Measurements from ENCODE around the gene TMUB2. TPM values are rescaled to one million over a fixed set of nuclear protein-coding genes. Genes with fewer than 3 reads are reported as not detected.

Gene TMUB2
- total RNA-seq, 2 donors from 2014 or later, result 26.6 to 39.6 TPM

DNA sequence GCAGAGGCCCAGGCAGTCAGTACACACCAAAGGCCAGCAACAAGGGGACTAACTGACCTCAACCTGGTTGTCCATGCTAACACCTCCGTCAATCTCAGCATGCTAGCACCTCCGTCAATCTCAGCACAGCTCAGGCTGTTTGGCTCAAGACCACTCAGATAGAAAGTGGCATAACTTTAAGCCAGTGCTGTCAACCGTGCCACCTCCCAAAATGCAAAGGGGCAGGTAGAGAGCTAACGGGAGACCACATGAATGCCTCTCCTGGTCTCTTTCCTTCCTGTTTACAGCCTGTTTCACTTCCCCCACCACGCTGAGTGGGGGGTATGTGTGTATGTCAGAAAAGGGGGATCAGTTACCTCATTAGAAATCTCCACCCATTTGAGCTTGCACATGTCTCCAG lies 29.4 kb downstream of the TMUB2 start:
- Mint-ChIP-seq H3K4me3 (peak overlapping the region; percentile 84), H3K9me3 (no peaks in the 10 kb centered on the region), H3K27me3 (no peaks in the 10 kb centered on the region), H3K27ac (peak overlapping the region; percentile 73), H3K4me1 (peaks cover 23% of the 10 kb centered on the region), H3K36me3 (ENCODE audit: low read depth) (peaks cover 65% of the 10 kb centered on the region)
- ATAC-seq (replicated peaks), result no peak

- no peaks in the 10 kb centered on the region for H3K9me3 Mint-ChIP-seq
Observed at GRCh38 chr17:44216694-44217093, 29.9 kb downstream of the TMUB2 start.

DNA sequence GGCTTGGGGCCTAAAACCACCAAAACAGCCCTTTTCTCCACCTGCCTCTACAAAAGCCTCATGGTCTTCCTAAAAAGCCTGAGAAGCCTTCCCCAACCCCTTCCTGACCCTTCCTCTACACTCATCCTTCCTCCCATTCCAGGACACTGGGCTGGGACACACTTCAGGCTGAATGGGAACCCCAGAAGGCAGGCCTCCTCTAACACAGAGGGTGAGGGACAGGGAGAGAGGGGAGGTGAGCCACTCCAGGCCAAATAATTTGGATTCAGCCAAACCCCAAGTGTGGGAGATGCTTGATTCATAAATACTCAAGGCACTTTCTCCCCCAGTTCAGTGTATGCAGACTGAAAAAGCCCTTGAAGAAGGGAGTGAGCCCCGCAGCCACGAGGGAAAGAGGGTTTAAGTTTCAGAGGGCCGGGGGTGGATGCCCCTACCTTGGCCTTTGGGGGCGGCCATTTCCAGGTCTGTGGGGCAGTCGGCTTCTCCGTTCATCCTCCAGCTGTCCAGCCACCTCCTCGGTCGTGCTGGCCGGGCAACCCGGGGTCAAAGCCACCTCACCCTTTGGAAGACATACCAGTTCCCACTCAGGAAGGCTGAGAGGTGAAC lies 31.1 kb downstream of the TMUB2 start:
- H3K4me1 Mint-ChIP-seq, result peaks cover 23% of the 10 kb centered on the region
- peaks cover 53% of the 10 kb centered on the region for H3K36me3 Mint-ChIP-seq (ENCODE audit: low read depth)
- H3K9me3 Mint-ChIP-seq, result no peaks in the 10 kb centered on the region
- ATAC-seq (replicated peaks), result no peak
- peak overlapping the region; percentile 84 for H3K4me3 Mint-ChIP-seq
- no peaks in the 10 kb centered on the region for H3K27me3 Mint-ChIP-seq
- peak overlapping the region; percentile 74 for H3K27ac Mint-ChIP-seq

More at GRCh38 chr17:44216694-44217093, 29.9 kb downstream of the TMUB2 start:
- no peak for ATAC-seq (replicated peaks)
- Mint-ChIP-seq H3K27ac (peak overlapping the region; percentile 74), H3K4me1 (peaks cover 23% of the 10 kb centered on the region), H3K27me3 (no peaks in the 10 kb centered on the region), H3K36me3 (ENCODE audit: low read depth) (peaks cover 60% of the 10 kb centered on the region), H3K4me3 (peak overlapping the region; percentile 84)

DNA sequence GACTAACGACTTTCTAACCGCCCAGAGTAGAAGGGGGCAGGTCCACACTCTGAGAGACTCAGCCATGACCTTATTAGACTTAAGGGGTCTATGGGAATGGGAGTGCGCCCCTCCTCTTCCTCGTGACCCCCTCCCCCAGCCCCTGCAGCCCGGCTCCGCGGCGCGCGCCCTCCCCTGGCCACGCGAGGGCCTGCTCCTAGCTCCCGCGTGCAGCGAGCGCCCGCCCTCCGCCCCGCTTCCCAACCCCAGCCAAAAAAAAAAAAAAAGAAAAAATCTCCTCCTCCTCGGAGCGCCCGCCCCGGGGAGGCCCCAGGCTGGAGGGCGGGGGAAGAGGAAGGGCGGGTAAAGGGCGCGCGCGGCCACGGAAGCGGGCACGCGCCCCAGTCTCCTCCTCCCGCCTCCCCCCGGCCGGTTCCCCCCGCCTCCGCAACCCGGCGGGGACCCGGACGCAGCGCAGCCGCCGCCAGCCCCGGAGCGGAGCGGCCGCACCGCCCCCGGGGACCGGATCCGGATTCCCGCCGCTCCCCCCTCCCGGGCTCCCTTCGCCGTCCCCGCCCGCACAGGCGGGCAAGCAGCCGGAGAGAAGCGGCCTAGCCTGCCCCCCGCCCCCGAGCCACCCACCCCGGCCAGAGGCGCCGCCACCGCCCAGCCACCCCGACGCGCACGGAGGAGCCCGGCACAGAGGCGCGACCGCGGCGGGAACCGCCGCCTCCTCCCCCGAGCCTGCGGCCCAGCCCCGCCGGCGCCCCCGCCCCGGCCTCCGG lies 31.8 kb downstream of the TMUB2 start:
- H3K4me3 Mint-ChIP-seq, result peak overlapping the region; percentile 84
- ATAC-seq (replicated peaks), result peak; percentile 68
- peaks cover 21% of the 10 kb centered on the region for H3K4me1 Mint-ChIP-seq

DNA sequence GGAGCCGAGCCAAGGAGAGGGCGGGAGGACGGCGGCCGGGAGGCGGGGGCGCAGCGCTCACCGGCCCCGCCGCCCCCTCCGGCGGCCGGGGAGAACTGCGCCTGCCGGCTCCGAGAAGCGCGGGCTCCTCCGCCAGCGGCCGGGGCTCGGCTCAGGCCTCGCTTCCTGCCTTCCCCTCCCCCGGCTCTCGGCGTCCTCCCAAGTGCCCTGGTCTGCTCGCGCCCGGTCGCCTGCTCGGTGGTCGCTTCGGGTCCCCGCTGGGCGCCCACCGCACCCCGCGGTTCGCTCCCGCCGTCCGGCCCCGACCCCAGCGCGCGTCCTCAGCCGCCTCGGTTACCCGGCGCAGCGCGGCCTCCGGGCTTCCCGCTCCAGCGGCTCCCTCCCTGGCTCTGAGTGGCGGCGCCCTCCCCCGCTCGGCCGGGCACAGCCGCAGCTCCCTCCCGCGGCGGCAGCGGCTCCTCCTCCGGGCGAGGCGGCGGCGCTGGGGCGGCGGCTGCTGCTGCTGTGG lies 32.4 kb downstream of the TMUB2 start:
- ATAC-seq (replicated peaks), result peak; percentile 57
- Mint-ChIP-seq H3K4me3 (no peak overlapping the region), H3K9me3 (no peaks in the 10 kb centered on the region)

More for the DNA sequence above, 31.8 kb downstream of the TMUB2 start:
- Mint-ChIP-seq H3K9me3 (no peaks in the 10 kb centered on the region), H3K27ac (peak overlapping the region; percentile 74), H3K27me3 (no peaks in the 10 kb centered on the region), H3K36me3 (ENCODE audit: low read depth) (peaks cover 46% of the 10 kb centered on the region)

DNA sequence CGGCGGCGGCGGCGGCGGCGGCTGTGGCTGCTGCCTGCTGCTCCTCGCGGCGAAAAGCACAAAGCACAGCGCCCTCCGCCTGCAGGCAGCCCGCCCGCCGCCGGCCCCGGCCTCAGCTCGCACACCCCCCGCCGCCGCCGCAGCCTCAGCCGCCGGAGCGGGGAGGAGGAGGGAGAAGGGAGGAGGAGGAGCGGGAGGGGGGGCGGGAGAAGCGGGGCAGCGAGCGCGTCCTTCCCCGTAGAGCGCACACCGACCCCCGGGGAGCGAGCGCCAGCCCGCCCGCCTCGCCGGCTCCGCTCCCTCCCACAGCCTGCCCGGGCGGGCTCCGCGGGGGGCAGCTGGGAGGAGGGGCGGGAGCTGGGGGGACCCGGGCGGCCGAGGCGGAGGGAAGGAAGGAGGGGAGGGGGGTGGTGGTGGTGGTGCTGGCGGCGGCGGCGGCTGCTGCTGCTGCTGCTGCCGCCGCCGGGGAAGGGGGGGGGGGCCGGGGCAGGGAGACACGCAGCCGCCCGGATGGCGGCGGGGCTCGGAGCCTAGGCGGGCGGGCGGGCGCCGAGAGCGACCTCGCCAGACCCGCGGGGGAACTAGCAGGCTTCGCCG lies 32.9 kb downstream of the TMUB2 start, which contains the start of gene UBTF:
Gene UBTF (minus strand): TSS at position 60 of the 597 bp plus-strand sequence. CDS start 1,446 bp downstream, outside the sequence.
- H3K27me3 Mint-ChIP-seq, result no peaks in the 10 kb centered on the region
- peak; percentile 17 for ATAC-seq (replicated peaks)
- peaks cover 34% of the 10 kb centered on the region for H3K36me3 Mint-ChIP-seq (ENCODE audit: low read depth)
- peak within 1 kb of the TSS; percentile 94 for H3K4me3 Mint-ChIP-seq
- H3K27ac Mint-ChIP-seq, result peak within 1 kb of the TSS; percentile 87
- peaks cover 11% of the 10 kb centered on the region for H3K4me1 Mint-ChIP-seq
- no peaks in the 10 kb centered on the region for H3K9me3 Mint-ChIP-seq

More for the DNA sequence above, 32.4 kb downstream of the TMUB2 start:
- Mint-ChIP-seq H3K36me3 (ENCODE audit: low read depth) (peaks cover 40% of the 10 kb centered on the region), H3K4me1 (peaks cover 14% of the 10 kb centered on the region), H3K27me3 (no peaks in the 10 kb centered on the region), H3K27ac (no peak overlapping the region)

DNA sequence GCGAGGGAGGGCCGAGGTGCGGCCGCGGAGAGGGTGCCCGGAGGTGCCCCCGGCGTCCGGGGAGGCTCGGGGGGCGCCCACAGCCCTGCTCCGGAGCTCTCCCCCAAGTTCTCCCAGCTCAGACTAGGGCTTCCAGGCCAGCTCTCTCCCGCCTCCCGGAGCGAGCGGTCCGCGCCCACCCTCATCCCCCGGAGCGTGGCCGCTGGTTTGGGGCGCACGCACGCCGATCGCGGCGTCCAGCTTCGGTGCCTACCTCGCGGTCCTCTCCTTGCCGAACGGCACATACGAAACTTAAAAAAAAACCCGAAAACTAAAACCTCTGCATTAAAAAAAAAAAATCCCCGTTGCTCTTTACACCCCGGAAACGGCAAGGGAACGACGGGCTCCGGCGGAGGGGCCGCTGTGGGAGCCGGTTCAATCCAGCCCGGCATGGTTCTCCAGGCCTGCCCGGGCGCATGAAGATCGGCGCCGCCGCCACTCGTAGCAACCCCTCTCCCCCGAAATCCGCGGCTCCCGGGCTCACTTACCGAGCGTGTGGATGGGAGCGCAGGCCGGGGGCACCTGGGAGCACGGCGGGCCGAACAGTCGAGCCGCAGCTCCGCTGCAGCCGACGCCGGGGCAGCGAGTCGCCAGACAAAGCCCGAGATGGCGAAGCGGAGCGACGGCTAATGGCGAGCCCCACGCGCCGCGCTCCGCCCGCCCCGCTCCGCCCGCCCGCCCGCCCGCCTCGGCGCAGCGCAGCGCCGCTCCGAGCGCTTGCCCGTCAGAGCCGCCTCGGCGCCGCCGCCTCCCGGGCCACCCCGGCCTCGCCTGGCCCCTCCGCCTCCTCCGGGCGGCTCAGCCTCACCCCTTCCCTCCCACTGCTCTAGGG lies 33.7 kb downstream of the TMUB2 start:
- Mint-ChIP-seq H3K4me3 (peak overlapping the region; percentile 94), H3K36me3 (ENCODE audit: low read depth) (peaks cover 27% of the 10 kb centered on the region), H3K27ac (peak overlapping the region; percentile 87), H3K27me3 (no peaks in the 10 kb centered on the region), H3K4me1 (peaks cover 9% of the 10 kb centered on the region), H3K9me3 (no peaks in the 10 kb centered on the region)
- ATAC-seq (replicated peaks), result peak; percentile 18

DNA sequence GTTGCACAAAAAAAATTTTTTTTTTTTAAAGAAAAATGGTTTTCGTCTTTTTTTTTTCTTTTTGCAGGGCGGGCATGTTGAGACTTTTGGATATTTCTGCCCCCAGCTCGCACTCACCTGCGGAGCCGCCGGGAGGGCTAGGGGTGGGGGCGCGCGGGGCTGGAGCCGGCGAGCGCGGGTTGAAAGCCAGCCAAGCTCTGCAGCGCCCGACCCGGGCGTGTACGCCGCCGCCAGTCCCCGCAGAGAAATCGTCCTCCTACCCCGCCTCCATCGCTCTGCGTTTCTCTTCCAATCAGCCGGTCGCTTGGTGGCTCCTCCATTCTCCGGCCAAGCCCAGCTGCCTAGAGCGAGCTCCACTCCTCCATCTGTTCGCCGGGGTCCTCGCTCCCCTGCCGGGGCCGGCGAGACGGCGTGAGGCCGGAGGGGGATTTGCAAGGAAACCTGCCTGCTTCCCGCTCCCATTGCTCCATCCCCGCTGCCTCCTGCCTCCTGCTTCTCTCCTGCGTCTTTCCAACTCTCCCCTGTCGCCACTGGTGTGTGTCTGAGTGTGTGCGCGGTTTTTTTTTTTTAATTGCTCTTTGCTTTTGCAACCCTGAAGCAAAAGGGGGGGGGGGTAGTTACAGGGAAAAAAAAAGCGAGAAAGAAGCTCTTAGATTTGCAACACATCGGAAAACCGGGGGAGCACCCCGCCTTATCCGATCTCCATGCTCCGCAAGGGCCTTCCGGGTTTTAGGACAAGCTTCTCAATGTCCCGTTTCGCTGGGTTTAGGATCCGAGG lies 34.5 kb downstream of the TMUB2 start:
- H3K27ac Mint-ChIP-seq, result peak overlapping the region; percentile 88
- no peaks in the 10 kb centered on the region for H3K9me3 Mint-ChIP-seq
- peak; percentile 29 for ATAC-seq (replicated peaks)
- no peaks in the 10 kb centered on the region for H3K27me3 Mint-ChIP-seq
- H3K4me3 Mint-ChIP-seq, result peak overlapping the region; percentile 94
- H3K4me1 Mint-ChIP-seq, result peaks cover 1% of the 10 kb centered on the region
- peaks cover 19% of the 10 kb centered on the region for H3K36me3 Mint-ChIP-seq (ENCODE audit: low read depth)

GRCh38 chr17:44221862-44222111 lies 35.0 kb downstream of the TMUB2 start:
- peaks cover 14% of the 10 kb centered on the region for H3K36me3 Mint-ChIP-seq (ENCODE audit: low read depth)
- H3K27ac Mint-ChIP-seq, result peak overlapping the region; percentile 88
- H3K4me1 Mint-ChIP-seq, result no peaks in the 10 kb centered on the region
- no peaks in the 10 kb centered on the region for H3K9me3 Mint-ChIP-seq
- H3K27me3 Mint-ChIP-seq, result no peaks in the 10 kb centered on the region
- no peak for ATAC-seq (replicated peaks)
- peak overlapping the region; percentile 94 for H3K4me3 Mint-ChIP-seq

GRCh38 chr17:44222112-44222869 lies 35.5 kb downstream of the TMUB2 start:
- Mint-ChIP-seq H3K4me3 (peak overlapping the region; percentile 94), H3K4me1 (no peaks in the 10 kb centered on the region), H3K9me3 (no peaks in the 10 kb centered on the region), H3K36me3 (ENCODE audit: low read depth) (peaks cover 9% of the 10 kb centered on the region), H3K27ac (peak overlapping the region; percentile 88), H3K27me3 (no peaks in the 10 kb centered on the region)
- ATAC-seq (replicated peaks), result no peak

DNA sequence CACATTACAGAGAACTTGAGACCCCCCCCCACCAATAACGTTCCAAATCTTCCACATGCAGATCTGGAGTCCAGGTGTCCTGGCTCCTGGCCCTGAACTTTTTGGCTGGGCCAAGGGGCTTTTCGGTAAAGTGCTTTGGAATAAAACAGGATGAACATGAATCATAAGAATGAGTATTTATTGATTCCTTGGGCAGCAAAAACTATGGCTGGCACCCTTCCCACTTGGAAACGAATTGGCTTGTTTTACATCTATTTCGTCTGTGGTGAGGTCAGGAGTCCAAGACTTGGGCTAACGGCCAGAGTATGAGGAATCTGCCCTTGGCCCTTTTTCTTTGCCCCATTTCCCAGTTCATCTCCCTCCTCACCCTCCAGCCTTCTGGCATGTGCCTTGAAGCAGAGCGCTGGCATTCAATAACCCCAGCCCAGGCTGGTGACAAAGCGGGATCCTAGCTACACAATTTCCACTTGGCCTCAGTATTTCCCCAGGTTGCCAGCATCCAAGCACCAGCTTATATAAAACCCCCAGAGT lies 36.8 kb downstream of the TMUB2 start:
- no peak overlapping the region for H3K4me3 Mint-ChIP-seq
- no peaks in the 10 kb centered on the region for H3K36me3 Mint-ChIP-seq (ENCODE audit: low read depth)
- H3K27me3 Mint-ChIP-seq, result no peaks in the 10 kb centered on the region
- H3K27ac Mint-ChIP-seq, result no peak overlapping the region
- ATAC-seq (replicated peaks), result no peak
- H3K4me1 Mint-ChIP-seq, result no peaks in the 10 kb centered on the region
- no peaks in the 10 kb centered on the region for H3K9me3 Mint-ChIP-seq

DNA sequence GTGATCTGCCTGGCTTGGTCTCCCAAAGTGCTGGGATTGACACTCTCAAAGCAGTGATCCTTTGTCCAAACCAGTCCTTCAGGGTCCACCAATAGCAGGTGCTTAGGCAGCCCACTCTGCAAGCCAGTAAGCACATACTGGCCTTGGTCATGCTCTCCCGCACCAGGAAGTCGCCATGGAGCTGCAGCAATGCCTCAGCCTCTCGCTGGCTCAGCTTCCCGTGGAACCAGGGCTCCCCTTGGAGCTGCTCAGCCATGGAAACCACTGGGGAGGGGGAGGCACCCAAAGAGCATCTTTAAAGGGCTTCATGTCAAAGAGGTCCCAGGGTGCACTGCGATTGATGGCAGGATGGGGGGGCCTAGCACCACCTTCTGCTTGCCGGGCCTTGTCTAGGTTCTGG lies 42.3 kb downstream of the TMUB2 start:
- Mint-ChIP-seq H3K4me3 (no peak overlapping the region), H3K27me3 (peaks cover 2% of the 10 kb centered on the region)

GRCh38 chr17:44230140-44230539 lies 43.4 kb downstream of the TMUB2 start:
- ATAC-seq (replicated peaks), result no peak

More for the DNA sequence above, 42.3 kb downstream of the TMUB2 start:
- Mint-ChIP-seq H3K27ac (no peak overlapping the region), H3K9me3 (no peaks in the 10 kb centered on the region), H3K36me3 (ENCODE audit: low read depth) (no peaks in the 10 kb centered on the region), H3K4me1 (no peaks in the 10 kb centered on the region)
- no peak for ATAC-seq (replicated peaks)

More at GRCh38 chr17:44230140-44230539, 43.4 kb downstream of the TMUB2 start:
- peaks cover 4% of the 10 kb centered on the region for H3K4me1 Mint-ChIP-seq
- peaks cover 2% of the 10 kb centered on the region for H3K27me3 Mint-ChIP-seq
- H3K36me3 Mint-ChIP-seq (ENCODE audit: low read depth), result no peaks in the 10 kb centered on the region
- no peak overlapping the region for H3K4me3 Mint-ChIP-seq
- H3K27ac Mint-ChIP-seq, result no peak overlapping the region
- H3K9me3 Mint-ChIP-seq, result no peaks in the 10 kb centered on the region

Measured in activated T-helper 17 cell treated with anti-CD3 and anti-CD28 coated beads, Interleukin-2, amount 50 U/mL, for 72 hours (primary cell).